Activated naive CD8-positive, alpha-beta T cell treated with anti-CD3 and anti-CD28 coated beads, Interleukin-2, amount 50 U/mL, for 24 hours (primary cell): ENCODE data around the gene PRSS22.

Experiments used
- ATAC-seq: fragments of 150-1000 bp; cut with Tn5 transposase; one replicate; pipeline ENCODE4 v1.10.0; 2021
- DNase-seq: peaks from one replicate; pipeline ENCODE4 v3.0.0; 2021
- H3K27ac Mint-ChIP-seq: one replicate; pipeline ENCODE4 v1.8.0; 2021; ENCODE audit warnings: mild to moderate bottlenecking, mixed read lengths
- H3K27me3 Mint-ChIP-seq: one replicate; pipeline ENCODE4 v1.8.0; 2021; ENCODE audit warnings: mixed read lengths
- H3K36me3 Mint-ChIP-seq: one replicate; pipeline ENCODE4 v1.8.0; 2021; ENCODE audit warnings: low read depth, mixed read lengths
- H3K4me1 Mint-ChIP-seq: one replicate; pipeline ENCODE4 v1.8.0; 2021; ENCODE audit warnings: mixed read lengths
- H3K4me3 Mint-ChIP-seq: one replicate; pipeline ENCODE4 v1.8.0; 2021; ENCODE audit warnings: mild to moderate bottlenecking, moderate library complexity, mixed read lengths
- H3K9me3 Mint-ChIP-seq: one replicate; pipeline ENCODE4 v1.8.0; 2021; ENCODE audit warnings: mixed read lengths

The PRSS22 gene

DNA sequence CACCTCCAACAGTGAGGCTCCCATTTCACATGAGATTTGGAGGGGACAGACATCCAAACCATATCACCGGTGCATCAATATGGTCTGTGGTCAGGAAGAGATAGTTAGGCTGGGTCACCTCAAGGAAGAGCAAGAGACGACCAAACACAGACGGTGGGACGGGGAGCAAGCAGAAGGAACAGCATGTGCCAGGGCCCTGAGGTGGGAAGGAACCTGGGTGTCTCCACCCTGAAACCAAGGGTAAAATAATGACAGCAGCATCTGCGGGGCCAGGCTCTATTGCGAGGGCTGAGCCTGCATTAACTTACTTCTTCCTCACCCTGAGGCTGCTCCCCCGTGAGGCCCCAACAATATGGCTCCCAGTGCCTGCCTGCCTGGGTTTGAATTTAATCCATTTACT lies 49.8 kb downstream of the PRSS22 start:
- peaks cover 8% of the 10 kb centered on the region for H3K27me3 Mint-ChIP-seq
- no peaks in the 10 kb centered on the region for H3K36me3 Mint-ChIP-seq
- peaks cover 8% of the 10 kb centered on the region for H3K9me3 Mint-ChIP-seq
- no peak for DNase-seq
- no peak overlapping the region for H3K4me3 Mint-ChIP-seq
- H3K4me1 Mint-ChIP-seq, result no peaks in the 10 kb centered on the region
- H3K27ac Mint-ChIP-seq, result no peak overlapping the region
- ATAC-seq, result no peak

DNA sequence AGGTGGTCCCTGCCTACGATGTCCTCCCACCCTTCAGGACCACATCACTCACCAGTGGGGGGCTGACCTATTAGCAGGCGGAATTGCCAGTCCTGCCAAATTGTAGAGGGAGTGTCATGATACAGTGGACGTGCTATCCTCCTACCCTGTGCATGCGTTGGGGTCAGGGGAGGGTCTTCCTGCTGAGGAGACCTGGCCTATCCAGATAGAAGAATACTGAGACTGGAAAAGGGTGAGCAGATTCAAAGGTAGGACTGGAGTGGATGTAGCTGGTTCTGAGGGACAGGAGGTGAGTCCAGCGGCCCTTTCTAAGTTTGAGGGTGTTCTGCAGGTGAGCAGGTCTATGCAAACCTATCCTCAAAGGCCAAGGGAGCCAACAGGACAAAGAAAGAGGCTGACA lies 51.7 kb downstream of the PRSS22 start:
- peaks cover 11% of the 10 kb centered on the region for H3K9me3 Mint-ChIP-seq
- H3K4me1 Mint-ChIP-seq, result no peaks in the 10 kb centered on the region
- H3K4me3 Mint-ChIP-seq, result no peak overlapping the region
- peaks cover 6% of the 10 kb centered on the region for H3K27me3 Mint-ChIP-seq
- H3K36me3 Mint-ChIP-seq, result no peaks in the 10 kb centered on the region
- DNase-seq (no peak), ATAC-seq (no peak)
- H3K27ac Mint-ChIP-seq, result no peak overlapping the region

DNA sequence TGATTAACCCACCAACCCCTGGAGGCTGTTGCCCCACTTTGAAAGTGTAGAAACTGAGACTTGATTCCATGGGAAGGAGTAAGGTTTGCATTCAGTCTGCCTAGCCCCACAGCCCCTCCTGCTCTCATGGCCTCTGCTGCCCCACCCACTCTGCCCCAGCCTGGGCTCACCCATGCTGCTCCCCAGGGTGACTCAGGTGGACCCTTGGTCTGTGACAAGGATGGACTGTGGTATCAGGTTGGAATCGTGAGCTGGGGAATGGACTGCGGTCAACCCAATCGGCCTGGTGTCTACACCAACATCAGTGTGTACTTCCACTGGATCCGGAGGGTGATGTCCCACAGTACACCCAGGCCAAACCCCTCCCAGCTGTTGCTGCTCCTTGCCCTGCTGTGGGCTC lies 53.2 kb downstream of the PRSS22 start:
- peaks cover 11% of the 10 kb centered on the region for H3K9me3 Mint-ChIP-seq
- H3K36me3 Mint-ChIP-seq, result no peaks in the 10 kb centered on the region
- DNase-seq, result no peak
- peaks cover 6% of the 10 kb centered on the region for H3K27me3 Mint-ChIP-seq
- no peak overlapping the region for H3K27ac Mint-ChIP-seq
- H3K4me1 Mint-ChIP-seq, result no peaks in the 10 kb centered on the region
- H3K4me3 Mint-ChIP-seq, result no peak overlapping the region
- no peak for ATAC-seq

DNA sequence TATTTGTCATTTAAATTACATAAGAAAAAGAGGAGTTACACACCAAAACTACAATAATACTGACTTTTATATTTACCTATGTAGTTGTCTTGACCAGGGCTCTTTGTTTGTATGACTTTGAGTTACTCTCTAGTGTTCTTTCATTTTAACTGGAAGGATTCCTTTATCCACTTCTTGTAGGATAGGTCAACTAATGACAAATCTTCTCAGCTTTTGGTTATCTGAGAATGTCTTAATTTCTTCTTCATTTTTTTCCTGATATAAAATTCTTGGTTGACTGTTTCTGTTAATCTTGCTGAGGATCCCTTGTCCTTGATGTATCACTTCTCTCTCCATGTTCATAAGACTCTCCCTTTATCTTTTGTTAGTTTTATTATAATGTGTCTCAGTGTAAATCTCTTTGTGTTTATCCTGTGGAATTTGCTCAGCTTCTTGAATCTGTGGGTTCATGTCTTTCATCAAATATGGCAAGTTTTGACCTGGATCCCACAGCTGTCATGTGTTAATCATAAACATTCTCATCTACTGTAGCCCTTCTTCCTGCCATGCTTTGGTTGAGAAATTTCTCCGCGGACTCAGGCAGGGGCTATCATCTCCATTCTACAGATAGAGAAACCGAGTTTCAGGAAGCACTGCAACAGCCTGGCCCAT lies 54.3 kb downstream of the PRSS22 start:
- Mint-ChIP-seq H3K4me3 (no peak overlapping the region), H3K36me3 (no peaks in the 10 kb centered on the region), H3K9me3 (peaks cover 11% of the 10 kb centered on the region), H3K27ac (no peak overlapping the region), H3K4me1 (no peaks in the 10 kb centered on the region), H3K27me3 (peaks cover 6% of the 10 kb centered on the region)
- ATAC-seq (no peak), DNase-seq (no peak)
